NCI-H146 treated with DMSO at 0.1 percent for 48 hours (cell line): ENCODE results near the gene DIP2A.

Experiments used
- DNase-seq: peaks from one replicate; lab custom pipeline; 2025; ENCODE audit not compliant: unreplicated experiment; lab: John Stamatoyannopoulos, UW

Gene DIP2A

GRCh38 chr21:46477765-46478164, 19.1 kb downstream of the DIP2A start:
- DNase-seq, result no peak

- no peak for DNase-seq
Observed at GRCh38 chr21:46478910-46479309, 20.2 kb downstream of the DIP2A start.

GRCh38 chr21:46480466-46480865, 21.8 kb downstream of the DIP2A start:
- no peak for DNase-seq

GRCh38 chr21:46482225-46482845, 23.6 kb downstream of the DIP2A start:
- DNase-seq, result no peak

- no peak for DNase-seq
Observed at GRCh38 chr21:46482846-46483231, 24.1 kb downstream of the DIP2A start.

GRCh38 chr21:46483300-46484295, 24.9 kb downstream of the DIP2A start:
- no peak for DNase-seq

GRCh38 chr21:46486481-46487126, 27.9 kb downstream of the DIP2A start:
- DNase-seq, result no peak

GRCh38 chr21:46489162-46489663, 30.5 kb downstream of the DIP2A start:
- DNase-seq, result no peak

GRCh38 chr21:46489800-46490199, 31.1 kb downstream of the DIP2A start:
- no peak for DNase-seq

GRCh38 chr21:46491553-46491952, 32.9 kb downstream of the DIP2A start:
- DNase-seq, result no peak

- DNase-seq, result no peak
Observed at GRCh38 chr21:46492851-46493250, 34.2 kb downstream of the DIP2A start.

- DNase-seq, result no peak
Observed at GRCh38 chr21:46493828-46494227, 35.1 kb downstream of the DIP2A start.

- no peak for DNase-seq
Observed at GRCh38 chr21:46498335-46499050, 39.8 kb downstream of the DIP2A start.

- DNase-seq, result no peak
Observed at GRCh38 chr21:46500224-46500861, 41.7 kb downstream of the DIP2A start.

- no peak for DNase-seq
Observed at GRCh38 chr21:46503922-46504550, 45.3 kb downstream of the DIP2A start.

GRCh38 chr21:46504666-46505065, 46.0 kb downstream of the DIP2A start:
- no peak for DNase-seq

GRCh38 chr21:46507562-46507961, 48.9 kb downstream of the DIP2A start:
- DNase-seq, result no peak

GRCh38 chr21:46509741-46510502, 51.2 kb downstream of the DIP2A start:
- DNase-seq, result no peak

- DNase-seq, result no peak
Observed at GRCh38 chr21:46515109-46515508, 56.4 kb downstream of the DIP2A start.
